PFSK-1 (cell line): Measurements from ENCODE around the gene ASB4.

Source experiments
- FOXP2 ChIP-seq: optimal IDR thresholded peaks from 2 replicates; pipeline ENCODE3; 2011; ENCODE audit warnings: borderline replicate concordance, control low read depth, inconsistent platforms; ENCODE audit not compliant: insufficient read depth; ENCODE audit errors: extremely low read length, extremely low read depth
- POLR2AphosphoS5 ChIP-seq: IDR thresholded peaks from 2 replicates; pipeline ENCODE4 v1.6.1; 2012; ENCODE audit warnings: low read depth, mild to moderate bottlenecking, control low read depth, low read length, moderate library complexity
- REST ChIP-seq, 2 experiments: IDR thresholded peaks; 2 replicates each; pipeline versions ENCODE4 v1.6.1 to v1.8.0; 2011 to 2012; ENCODE audit warnings: low read depth in 2 of 2, low read length in 2 of 2, control low read depth in 1 of 2, inconsistent platforms in 1 of 2, mild to moderate bottlenecking in 1 of 2, moderate library complexity in 1 of 2; ENCODE audit not compliant: insufficient read depth in 1 of 2
- SIN3A ChIP-seq: IDR thresholded peaks from 2 replicates; pipeline ENCODE4 v1.6.1; 2012; ENCODE audit warnings: mild to moderate bottlenecking, low read length, moderate library complexity, borderline replicate concordance; ENCODE audit not compliant: insufficient read depth
- TAF1 ChIP-seq: IDR thresholded peaks from 2 replicates; pipeline ENCODE4 v1.6.1; 2012; ENCODE audit warnings: low read length, control low read depth, borderline replicate concordance; ENCODE audit not compliant: insufficient read depth

The ASB4 gene

GRCh38 chr7:95478272-95479037 lies 7.3 kb upstream of the ASB4 start:
- TF ChIP-seq POLR2AphosphoS5 (no peak), TAF1 (no peak), SIN3A (no peak), REST (IDR thresholded peaks at IDR 0.05; ENCODE audit: insufficient read depth in 1 of 2, low read depth in 2 of 2, low read length in 2 of 2) (no peak), FOXP2 (no peak)

GRCh38 chr7:95479992-95480624 lies 5.6 kb upstream of the ASB4 start:
- no peak for TF ChIP-seq FOXP2
- no peak for TF ChIP-seq POLR2AphosphoS5
- no peak for TF ChIP-seq SIN3A
- TF ChIP-seq REST (IDR thresholded peaks at IDR 0.05; ENCODE audit: insufficient read depth in 1 of 2, low read depth in 2 of 2, low read length in 2 of 2): no peak
- no peak for TF ChIP-seq TAF1

- TF ChIP-seq REST (IDR thresholded peaks at IDR 0.05; ENCODE audit: insufficient read depth in 1 of 2, low read depth in 2 of 2, low read length in 2 of 2) (no peak), TAF1 (no peak), POLR2AphosphoS5 (no peak), SIN3A (no peak), FOXP2 (no peak)
Measured at GRCh38 chr7:95481271-95482165, 4.2 kb upstream of the ASB4 start.

- no peak for TF ChIP-seq TAF1
- no peak for TF ChIP-seq FOXP2
- TF ChIP-seq REST (IDR thresholded peaks at IDR 0.05; ENCODE audit: insufficient read depth in 1 of 2, low read depth in 2 of 2, low read length in 2 of 2): no peak
- TF ChIP-seq POLR2AphosphoS5: no peak
- TF ChIP-seq SIN3A: no peak
Measured at GRCh38 chr7:95482424-95482823, 3.3 kb upstream of the ASB4 start.
